Thoracic aorta (tissue), 2 donors: ENCODE data around the gene SPRYD3. TPM values are rescaled to one million over a fixed set of nuclear protein-coding genes. Genes with fewer than 3 reads are reported as not detected.
A peak's percentile ranks its signal among the peaks of the same experiment; 100 is the strongest.

Experiments used
- ATAC-seq: fragments of 150-250 bp; one replicate; pipeline ENCODE4 v1.8.0; 2017; ENCODE audit warnings: low read depth; ENCODE audit not compliant: insufficient number of reproducible peaks, low FRiP score
- DNase-seq: peaks from one replicate; pipeline ENCODE4 v3.0.0-alpha.2; 2020; ENCODE audit warnings: low spot score
- H3K27ac ChIP-seq, 2 donors: fragments of 200-600 bp; sonication (generic); 1 replicate in 1 of 2; 2 replicates in 1 of 2; pipeline ENCODE4 v1.5.1; 2016; ENCODE audit warnings: mild to moderate bottlenecking in 2 of 2, moderate library complexity in 2 of 2
- H3K27me3 ChIP-seq: fragments of 200-600 bp; sonication (generic); replicated peaks from 2 replicates; pipeline ENCODE4 v1.6.0; 2016; ENCODE audit warnings: mild to moderate bottlenecking; ENCODE audit not compliant: insufficient read depth
- H3K36me3 ChIP-seq: fragments of 200-600 bp; sonication (generic); one replicate; pipeline ENCODE4 v1.5.1; 2016
- H3K4me1 ChIP-seq, 2 donors: fragments of 200-600 bp; sonication (generic); 1 replicate in 1 of 2; 2 replicates in 1 of 2; pipeline versions ENCODE4 v1.5.1 to v1.6.0; 2016; ENCODE audit warnings: low read depth in 2 of 2, mild to moderate bottlenecking in 1 of 2; ENCODE audit not compliant: control insufficient read depth in 1 of 2
- H3K4me3 ChIP-seq: fragments of 200-600 bp; sonication (generic); 2 replicates; pipeline ENCODE4 v1.5.1; 2016; ENCODE audit warnings: mild to moderate bottlenecking
- H3K9me3 ChIP-seq: fragments of 200-600 bp; sonication (generic); 2 replicates; pipeline ENCODE4 v1.5.1; 2016
- CTCF ChIP-seq: fragments of 200-600 bp; sonication (generic); IDR thresholded peaks from one replicate; pipeline ENCODE4 v1.5.1; 2019; ENCODE audit warnings: antibody characterized with exemption
- total RNA-seq, 2 donors: library from RNA; depleted of rRNA; stranded (reverse); fragments of >200 nt; gene quantifications; one replicate each; pipeline versions ENCODE4 v1.1.0 to v1.2.3, GENCODE V29; 2016

The SPRYD3 gene
- total RNA-seq, 2 donors from 2014 or later: 68.0 to 94.8 TPM

- H3K27me3 ChIP-seq: no peaks in the 10 kb centered on the region
- no peaks in the 10 kb centered on the region for H3K36me3 ChIP-seq
- DNase-seq (no peak), ATAC-seq (no peak)
- TF ChIP-seq CTCF: no peak
- no peak overlapping the region for H3K4me3 ChIP-seq
- no peaks in the 10 kb centered on the region for H3K9me3 ChIP-seq
- H3K4me1 ChIP-seq: peaks cover 5 to 26% of the 10 kb centered on the region in 2 donors
- peak overlapping the region; percentile 5 to 49 for H3K27ac ChIP-seq
Measured at GRCh38 chr12:53094394-53094787, 15.2 kb upstream of the SPRYD3 start.

- Histone ChIP-seq H3K4me1 (peaks cover 5 to 22% of the 10 kb centered on the region in 2 donors), H3K4me3 (no peak overlapping the region), H3K36me3 (no peaks in the 10 kb centered on the region), H3K27ac (peak overlapping the region; percentile 5 to 49), H3K9me3 (no peaks in the 10 kb centered on the region), H3K27me3 (no peaks in the 10 kb centered on the region)
- ATAC-seq (no peak), DNase-seq (no peak)
- TF ChIP-seq CTCF: no peak
Measured at GRCh38 chr12:53093777-53094393, 14.7 kb upstream of the SPRYD3 start.

GRCh38 chr12:53091756-53092155, 12.6 kb upstream of the SPRYD3 start:
- ATAC-seq (no peak), DNase-seq (no peak)
- Histone ChIP-seq H3K4me3 (no peak overlapping the region), H3K4me1 (peaks cover 5 to 15% of the 10 kb centered on the region in 2 donors), H3K27ac (no peak overlapping the region), H3K36me3 (no peaks in the 10 kb centered on the region), H3K27me3 (no peaks in the 10 kb centered on the region), H3K9me3 (no peaks in the 10 kb centered on the region)
- no peak for TF ChIP-seq CTCF

GRCh38 chr12:53090554-53090953, 11.4 kb upstream of the SPRYD3 start:
- no peaks in the 10 kb centered on the region for H3K9me3 ChIP-seq
- no peak for TF ChIP-seq CTCF

GRCh38 chr12:53090105-53090504, 10.9 kb upstream of the SPRYD3 start:
- Histone ChIP-seq H3K4me1 (peaks cover 0 to 6% of the 10 kb centered on the region in 2 donors), H3K27me3 (no peaks in the 10 kb centered on the region), H3K9me3 (no peaks in the 10 kb centered on the region), H3K27ac (no peak overlapping the region), H3K4me3 (no peak overlapping the region), H3K36me3 (no peaks in the 10 kb centered on the region)
- TF ChIP-seq CTCF: no peak
- no peak for ATAC-seq
- DNase-seq: no peak

More at GRCh38 chr12:53090554-53090953, 11.4 kb upstream of the SPRYD3 start:
- Histone ChIP-seq H3K27me3 (no peaks in the 10 kb centered on the region), H3K4me3 (no peak overlapping the region), H3K27ac (no peak overlapping the region), H3K4me1 (peaks cover 0 to 6% of the 10 kb centered on the region in 2 donors), H3K36me3 (no peaks in the 10 kb centered on the region)
- ATAC-seq: no peak
- DNase-seq: no peak
